ENCODE results near the gene TWIST2.

The TWIST2 gene

GRCh38 chr2:238905224-238905623 is 57.3 kb downstream of the TWIST2 start:
- no peak for DNase-seq (ENCODE audit: low spot score)

- no peak for DNase-seq (ENCODE audit: low spot score)
These were observed 57.8 kb downstream of the TWIST2 start for GRCh38 chr2:238905644-238906043.

GRCh38 chr2:238906254-238906935 is 58.5 kb downstream of the TWIST2 start:
- DNase-seq (ENCODE audit: low spot score), result no peak

GRCh38 chr2:238906936-238907716 is 59.2 kb downstream of the TWIST2 start:
- no peak for DNase-seq (ENCODE audit: low spot score)

GRCh38 chr2:238907717-238908173 is 59.9 kb downstream of the TWIST2 start:
- no peak for DNase-seq (ENCODE audit: low spot score)

GRCh38 chr2:238908960-238909951 is 61.4 kb downstream of the TWIST2 start:
- DNase-seq (ENCODE audit: low spot score), result peak; percentile 51

GRCh38 chr2:238910751-238911351 is 63.0 kb downstream of the TWIST2 start:
- no peak for DNase-seq (ENCODE audit: low spot score)

GRCh38 chr2:238911376-238912227 is 63.7 kb downstream of the TWIST2 start:
- no peak for DNase-seq (ENCODE audit: low spot score)

GRCh38 chr2:238912228-238912915 is 64.5 kb downstream of the TWIST2 start:
- no peak for DNase-seq (ENCODE audit: low spot score)

- DNase-seq (ENCODE audit: low spot score), result no peak
These were observed 65.3 kb downstream of the TWIST2 start for GRCh38 chr2:238912916-238913875.

GRCh38 chr2:238913931-238914647 is 66.2 kb downstream of the TWIST2 start:
- DNase-seq (ENCODE audit: low spot score), result no peak

- DNase-seq (ENCODE audit: low spot score), result peak; percentile 62
These were observed 66.7 kb downstream of the TWIST2 start for GRCh38 chr2:238914648-238915015.

- no peak for DNase-seq (ENCODE audit: low spot score)
These were observed 67.3 kb downstream of the TWIST2 start for GRCh38 chr2:238915196-238915595.

- DNase-seq (ENCODE audit: low spot score), result no peak
These were observed 67.7 kb downstream of the TWIST2 start for GRCh38 chr2:238915596-238915995.

GRCh38 chr2:238916176-238916874 is 68.4 kb downstream of the TWIST2 start:
- DNase-seq (ENCODE audit: low spot score), result no peak

- no peak for DNase-seq (ENCODE audit: low spot score)
These were observed 69.1 kb downstream of the TWIST2 start for GRCh38 chr2:238916875-238917590.

GRCh38 chr2:238919307-238919706 is 71.4 kb downstream of the TWIST2 start:
- DNase-seq (ENCODE audit: low spot score), result no peak

Measured in AG20443 (cell line).